B cell (primary cell): ENCODE results near the gene TRPM2. TPM values are rescaled to one million over a fixed set of nuclear protein-coding genes. Genes with fewer than 3 reads are reported as not detected.
"Not testable (repeated sequence)": the region's sequence is repeated elsewhere in the genome, so short reads cannot be mapped to it uniquely, and the experiment has no call there.

Experiments used
- ATAC-seq: fragments of 200-7000 bp; cut with Tn5 transposase; one replicate; pipeline ENCODE4 v1.10.0; 2021; ENCODE audit warnings: low read depth, mild to moderate bottlenecking, moderate number of reproducible peaks, moderate library complexity
- CTCF ChIA-PET: fragments of 350-600 bp; sonication (Branson Sonifier 250); formaldehyde crosslinking; loops from one replicate; lab custom pipeline; 2021; ENCODE audit warnings: antibody characterized with exemption, inconsistent platforms; lab: Charles Lee
- POLR2A ChIA-PET: fragments of 350-600 bp; sonication (Branson Sonifier 250); formaldehyde crosslinking; loops from one replicate; lab custom pipeline; 2021; ENCODE audit warnings: antibody characterized with exemption; lab: Charles Lee
- DNase-seq: peaks from one replicate; pipeline ENCODE4 v3.0.0; 2013
- H2AFZ ChIP-seq: 2 replicates; pipeline ENCODE4 v1.6.1; 2012; ENCODE audit warnings: mild to moderate bottlenecking, low read depth, low read length; ENCODE audit not compliant: insufficient read depth, poor library complexity, severe bottlenecking
- H3K27ac ChIP-seq, 2 donors: 1 replicate in 1 of 2; 2 replicates in 1 of 2; pipeline ENCODE4 v1.5.1; 2012 to 2013; ENCODE audit warnings: low read length in 2 of 2, mild to moderate bottlenecking in 2 of 2, moderate library complexity in 1 of 2
- H3K27me3 ChIP-seq, 4 experiments: fragments of 200-600 bp in 1 of 4; sonication (generic) in 1 of 4; replicated peaks in 1 of 4; 1 replicate in 2 of 4; 2 replicates in 2 of 4; pipeline versions ENCODE4 v1.6.1 to v1.7.0; 2013 to 2016; ENCODE audit warnings: low read length in 3 of 4, mild to moderate bottlenecking in 2 of 4, mixed read lengths in 1 of 4, moderate library complexity in 1 of 4; ENCODE audit not compliant: insufficient read depth in 4 of 4, control insufficient read depth in 3 of 4; ENCODE audit errors: control extremely low read depth in 1 of 4
- H3K36me3 ChIP-seq, 2 experiments: replicated peaks in 1 of 2; 1 replicate in 1 of 2; 2 replicates in 1 of 2; pipeline versions ENCODE4 v1.6.1 to v1.7.1; 2013; ENCODE audit warnings: low read length in 1 of 2; ENCODE audit not compliant: insufficient read depth in 2 of 2, control insufficient read depth in 1 of 2; ENCODE audit errors: control extremely low read depth in 1 of 2, extremely low read depth in 1 of 2
- H3K4me1 ChIP-seq, 2 donors: fragments of 200-600 bp in 1 of 2; sonication (generic) in 1 of 2; 1 replicate in 1 of 2; 2 replicates in 1 of 2; pipeline versions ENCODE4 v1.5.1 to v1.6.1; 2013 to 2017; ENCODE audit warnings: low read length in 2 of 2; ENCODE audit not compliant: control insufficient read depth in 2 of 2, insufficient read depth in 2 of 2
- H3K4me2 ChIP-seq: replicated peaks from 2 replicates; pipeline ENCODE3; 2012; ENCODE audit warnings: mild to moderate bottlenecking, low read depth, low read length; ENCODE audit not compliant: poor library complexity, severe bottlenecking
- H3K4me3 ChIP-seq, 5 experiments: fragments of 200-600 bp in 1 of 5; sonication (generic) in 1 of 5; 1 replicate in 3 of 5; 2 replicates in 2 of 5; pipeline versions ENCODE4 v1.5.1 to v1.7.0; 2011 to 2016; ENCODE audit warnings: low read length in 4 of 5, mild to moderate bottlenecking in 4 of 5, low read depth in 2 of 5, control low read depth in 1 of 5, moderate library complexity in 1 of 5; ENCODE audit not compliant: insufficient read depth in 1 of 5; ENCODE audit errors: control extremely low read depth in 1 of 5, extremely low read depth in 1 of 5
- H3K79me2 ChIP-seq: fragments of 200-600 bp; sonication (generic); one replicate; pipeline ENCODE4 v1.6.0; 2016; ENCODE audit warnings: low read length; ENCODE audit not compliant: control insufficient read depth, insufficient read depth
- H3K9ac ChIP-seq: fragments of 200-600 bp; sonication (generic); 2 replicates; pipeline ENCODE4 v1.6.1; 2017; ENCODE audit warnings: mild to moderate bottlenecking, low read length, moderate library complexity
- H3K9me3 ChIP-seq, 3 donors: one replicate each; pipeline versions ENCODE4 v1.6.1 to v1.7.1; 2013; ENCODE audit warnings: low read length in 2 of 3; ENCODE audit not compliant: control insufficient read depth in 2 of 3, insufficient read depth in 1 of 3; ENCODE audit errors: control extremely low read depth in 1 of 3
- H4K20me1 ChIP-seq: 2 replicates; pipeline ENCODE4 v1.6.0; 2012; ENCODE audit warnings: mild to moderate bottlenecking, low read length; ENCODE audit not compliant: insufficient read depth, control insufficient read depth, poor library complexity, severe bottlenecking
- H3K27ac Mint-ChIP-seq: one replicate; pipeline ENCODE4 v1.8.0; 2021; ENCODE audit warnings: mixed read lengths
- H3K27me3 Mint-ChIP-seq: one replicate; pipeline ENCODE4 v1.8.0; 2021; ENCODE audit warnings: mixed read lengths
- H3K4me1 Mint-ChIP-seq: one replicate; pipeline ENCODE4 v1.8.0; 2021; ENCODE audit warnings: mixed read lengths
- H3K4me3 Mint-ChIP-seq: one replicate; pipeline ENCODE4 v1.8.0; 2021; ENCODE audit warnings: mixed read lengths
- H3K9me3 Mint-ChIP-seq: one replicate; pipeline ENCODE4 v1.8.0; 2022; ENCODE audit warnings: mixed read lengths; ENCODE audit not compliant: insufficient read depth
- CTCF ChIP-seq: fragments of 200-600 bp; IDR thresholded peaks from one replicate; pipeline ENCODE4 v1.8.0; 2022; ENCODE audit warnings: antibody characterized with exemption, mild to moderate bottlenecking
- EZH2 ChIP-seq: IDR thresholded peaks from 2 replicates; pipeline ENCODE4 v1.6.1; 2012; ENCODE audit warnings: borderline replicate concordance, low read depth, mild to moderate bottlenecking, moderate library complexity, low read length; ENCODE audit not compliant: insufficient read depth, poor library complexity, severe bottlenecking
- whole genome bisulfite sequencing: methylation state at CpG from one replicate; pipeline ENCODE4 v1.1.5; 2013; ENCODE audit warnings: missing lambda C conversion rate; ENCODE audit not compliant: insufficient coverage; 5-methylcytosine and 5-hydroxymethylcytosine counted together
- intact Hi-C: fragments of 100-400 bp; cut with micrococcal nuclease; formaldehyde crosslinking; loops from one replicate; pipeline ENCODE4 v1.10.0; 2022
- polyA plus RNA-seq: library from polyadenylated mRNA; depleted of rRNA; stranded (reverse); fragments of >200 nt; gene quantifications from 2 replicates; pipeline ENCODE4 v1.2.3, GENCODE V29; 2012
- total RNA-seq, 2 donors: library from RNA; stranded (reverse); fragments of 120-200 nt in 1 of 2; gene quantifications; 1 replicate in 1 of 2; 2 replicates in 1 of 2; pipeline versions ENCODE4 v1.2.3 to v1.2.4, GENCODE V29; 2013 to 2022

TRPM2 gene
- total and polyA plus RNA-seq, 2 donors (not counting 1 experiment from before 2014, with no cell fraction given): 1.6 to 8.4 TPM

- H3K27ac Mint-ChIP-seq: no peak overlapping the region
Measured at GRCh38 chr21:44395260-44395659, 41.8 kb downstream of the TRPM2 start.

GRCh38 chr21:44396803-44397202 is 43.4 kb downstream of the TRPM2 start:
- DNase-seq, H3K4me3 ChIP-seq, H3K9me3 Mint-ChIP-seq, H3K9me3 ChIP-seq, H3K36me3 ChIP-seq, H3K9ac ChIP-seq, H3K27ac ChIP-seq, H3K79me2 ChIP-seq, H2AFZ ChIP-seq, H3K27me3 Mint-ChIP-seq, H3K27ac Mint-ChIP-seq, H3K4me2 ChIP-seq, H4K20me1 ChIP-seq, H3K4me1 ChIP-seq, ATAC-seq, CTCF ChIA-PET, H3K4me1 Mint-ChIP-seq, H3K4me3 Mint-ChIP-seq, intact Hi-C loops, POLR2A ChIA-PET, H3K27me3 ChIP-seq: not testable (repeated sequence)
- 100% methylated on average over 1 of the region's 6 CpGs for WGBS

More at GRCh38 chr21:44395260-44395659, 41.8 kb downstream of the TRPM2 start:
- Histone ChIP-seq H3K27me3 (no peaks in the 10 kb centered on the region), H3K36me3 (peaks cover 0 to 4% of the 10 kb centered on the region in 2 experiments), H3K27ac (no peak overlapping the region), H3K9ac (no peak overlapping the region), H2AFZ (no peak overlapping the region), H3K4me2 (no peak overlapping the region), H3K4me1 (peaks cover 0 to 9% of the 10 kb centered on the region in 2 donors), H3K9me3 (no peaks in the 10 kb centered on the region), H3K79me2 (no peaks in the 10 kb centered on the region), H4K20me1 (no peaks in the 10 kb centered on the region), H3K4me3 (no peak overlapping the region)
- Mint-ChIP-seq H3K9me3 (no peaks in the 10 kb centered on the region), H3K4me1 (peaks cover 6% of the 10 kb centered on the region), H3K4me3 (no peak overlapping the region), H3K27me3 (no peaks in the 10 kb centered on the region)
- POLR2A ChIA-PET: no interaction called here
- WGBS: 93% methylated on average over 11 of the region's 11 CpGs
- TF ChIP-seq CTCF: no peak
- TF ChIP-seq EZH2: no peak
- intact Hi-C loops: no loop called here
- CTCF ChIA-PET: no interaction called here
- DNase-seq (no peak), ATAC-seq (no peak)
